Liver (tissue), 9 donors: ENCODE results near the gene CATSPERZ. TPM values are rescaled to one million over a fixed set of nuclear protein-coding genes. Genes with fewer than 3 reads are reported as not detected.

ENCODE experiments used
- DNase-seq: peaks from one replicate; pipeline ENCODE4 v3.0.0-alpha.2; 2017; ENCODE audit warnings: low spot score
- H3K27ac ChIP-seq, 2 donors: one replicate each; pipeline ENCODE4 v1.7.0; 2013; ENCODE audit warnings: inconsistent platforms in 2 of 2, low read length in 2 of 2, control low read depth in 1 of 2, low read depth in 1 of 2, mild to moderate bottlenecking in 1 of 2
- H3K27me3 ChIP-seq, 4 donors: one replicate each; pipeline versions ENCODE4 v1.6.1 to v1.7.0; 2013; ENCODE audit warnings: low read length in 3 of 4, inconsistent platforms in 1 of 4, mild to moderate bottlenecking in 1 of 4, moderate library complexity in 1 of 4; ENCODE audit not compliant: control insufficient read depth in 4 of 4, insufficient read depth in 4 of 4
- H3K36me3 ChIP-seq, 4 donors: one replicate each; pipeline versions ENCODE4 v1.6.1 to v1.7.0; 2013; ENCODE audit warnings: low read length in 3 of 4, mild to moderate bottlenecking in 3 of 4, low read depth in 1 of 4, moderate library complexity in 1 of 4; ENCODE audit not compliant: control insufficient read depth in 4 of 4, insufficient read depth in 3 of 4
- H3K4me1 ChIP-seq, 4 donors: one replicate each; pipeline versions ENCODE4 v1.6.1 to v1.7.0; 2013; ENCODE audit warnings: low read length in 3 of 4, mild to moderate bottlenecking in 3 of 4, moderate library complexity in 1 of 4; ENCODE audit not compliant: control insufficient read depth in 4 of 4, insufficient read depth in 4 of 4
- H3K4me3 ChIP-seq, 3 donors: one replicate each; pipeline versions ENCODE4 v1.6.1 to v1.7.0; 2013; ENCODE audit warnings: low read length in 3 of 3, control low read depth in 1 of 3, low read depth in 1 of 3, mild to moderate bottlenecking in 1 of 3
- H3K9ac ChIP-seq, 2 donors: one replicate each; pipeline ENCODE4 v1.7.0; 2013; ENCODE audit warnings: low read length in 2 of 2, mild to moderate bottlenecking in 2 of 2, moderate library complexity in 2 of 2, control low read depth in 1 of 2, low read depth in 1 of 2
- H3K9me3 ChIP-seq, 4 donors: one replicate each; pipeline versions ENCODE4 v1.6.1 to v1.7.0; 2013; ENCODE audit warnings: low read length in 3 of 4; ENCODE audit not compliant: control insufficient read depth in 4 of 4
- ATF3 ChIP-seq: IDR thresholded peaks from 2 replicates; pipeline ENCODE4 v1.6.1; 2016; ENCODE audit warnings: antibody characterized with exemption
- CTCF ChIP-seq: fragments of 150-350 bp; IDR thresholded peaks from 2 replicates; pipeline ENCODE4 v1.5.1; 2017; ENCODE audit warnings: improper control_type of control experiment, low read depth, low read length; ENCODE audit not compliant: missing input control
- EGR1 ChIP-seq, 2 donors: IDR thresholded peaks; 2 replicates each; pipeline ENCODE4 v1.6.1; 2016 to 2018; ENCODE audit warnings: antibody characterized with exemption in 2 of 2, low read depth in 2 of 2
- FOXA1 ChIP-seq: IDR thresholded peaks from 2 replicates; pipeline ENCODE4 v1.6.1; 2016; ENCODE audit warnings: antibody characterized with exemption
- GABPA ChIP-seq, 2 donors: IDR thresholded peaks in 1 of 2; conservative IDR thresholded peaks in 1 of 2; 2 replicates each; pipeline ENCODE4 v1.6.1; 2016; ENCODE audit warnings: antibody characterized with exemption in 2 of 2, mild to moderate bottlenecking in 1 of 2, moderate library complexity in 1 of 2
- HNF4A ChIP-seq, 2 donors: conservative IDR thresholded peaks; 2 replicates each; pipeline ENCODE4 v1.6.1; 2016; ENCODE audit warnings: antibody characterized with exemption in 2 of 2, mild to moderate bottlenecking in 2 of 2
- HNF4G ChIP-seq: IDR thresholded peaks from 2 replicates; pipeline ENCODE4 v1.6.1; 2016; ENCODE audit warnings: antibody characterized with exemption
- JUND ChIP-seq, 2 donors: IDR thresholded peaks; 2 replicates each; pipeline ENCODE4 v1.6.1; 2016; ENCODE audit warnings: antibody characterized with exemption in 2 of 2
- MAX ChIP-seq: IDR thresholded peaks from 2 replicates; pipeline ENCODE4 v1.6.1; 2016; ENCODE audit warnings: antibody characterized with exemption
- RAD21 ChIP-seq, 2 donors: IDR thresholded peaks; 2 replicates each; pipeline ENCODE4 v1.6.1; 2016; ENCODE audit warnings: antibody characterized with exemption in 2 of 2, mild to moderate bottlenecking in 2 of 2
- REST ChIP-seq: IDR thresholded peaks from 2 replicates; pipeline ENCODE4 v1.6.1; 2016; ENCODE audit warnings: antibody characterized with exemption, mild to moderate bottlenecking
- RXRA ChIP-seq, 2 donors: IDR thresholded peaks; 2 replicates each; pipeline ENCODE4 v1.6.1; 2017 to 2018; ENCODE audit warnings: antibody characterized with exemption in 2 of 2, mild to moderate bottlenecking in 1 of 2
- SP1 ChIP-seq: IDR thresholded peaks from 2 replicates; pipeline ENCODE4 v1.6.1; 2018; ENCODE audit warnings: antibody characterized with exemption, mild to moderate bottlenecking
- TAF1 ChIP-seq: conservative IDR thresholded peaks from 2 replicates; pipeline ENCODE4 v1.6.1; 2016; ENCODE audit warnings: antibody characterized with exemption, mild to moderate bottlenecking
- ZBTB33 ChIP-seq: IDR thresholded peaks from 2 replicates; pipeline ENCODE4 v1.6.1; 2016; ENCODE audit warnings: antibody characterized with exemption
- WGBS: extraction: QIAGEN DNeasy Blood & Tissue Kit; methylation state at CpG from one replicate; pipeline ENCODE4 v1.1.7; 2013; 5-methylcytosine and 5-hydroxymethylcytosine counted together
- polyA plus RNA-seq, 2 donors: library from polyadenylated mRNA; stranded (reverse) in 1 of 2; unstranded in 1 of 2; fragments of 200-250 nt in 1 of 2; fragments of >200 nt in 1 of 2; fragmentation: Nextera tagmentation in 1 of 2; extraction: Ambion mirVana in 1 of 2; gene quantifications; one replicate each; pipeline versions ENCODE4 v1.2.1 to v1.2.3, GENCODE V29; 2013 to 2015
- total RNA-seq, 2 donors: library from RNA; depleted of rRNA; stranded (reverse); fragments of >200 nt; gene quantifications; one replicate each; pipeline ENCODE4 v1.2.3, GENCODE V29; 2014
- donor health status: healthy.
- donor health status: healthy.
- donor health status: healthy.
- donor health status: healthy.
- donor health status: healthy.

Gene CATSPERZ
- total RNA-seq (under 1 TPM in 1 of 2 donors, not detected in 1; 0.42 TPM), polyA plus RNA-seq (not detected)

GRCh38 chr11:64299847-64300648 is at the start of gene CATSPERZ:
CATSPERZ (plus strand) TSS chr11:64300358; CDS start chr11:64300411, 53 bp downstream.
- H3K4me1 ChIP-seq, result peaks cover 12 to 33% (median 25%) of the 10 kb centered on the region in 4 donors
- peak within 1 kb of the TSS in 1 of 3 donors; percentile 40 for H3K4me3 ChIP-seq
- peaks cover 0 to 19% (median 9%) of the 10 kb centered on the region in 4 donors for H3K27me3 ChIP-seq
- no peak for DNase-seq
- 5% methylated on average over 54 of the region's 54 CpGs for WGBS
- H3K36me3 ChIP-seq, result no peaks in the 10 kb centered on the region
- no peaks in the 10 kb centered on the region for H3K9me3 ChIP-seq
- TF ChIP-seq RXRA (IDR thresholded peaks at IDR 0.05) (no peak), MAX (no peak), JUND (IDR thresholded peaks at IDR 0.05) (no peak), SP1 (no peak), FOXA1 (no peak), HNF4A (conservative IDR thresholded peaks at IDR 0.05) (no peak), RAD21 (IDR thresholded peaks at IDR 0.05) (no peak), HNF4G (no peak), GABPA (IDR thresholded peaks at IDR 0.05 in 1 of 2, conservative IDR thresholded peaks at IDR 0.05 in 1 of 2) (no peak), TAF1 (no peak), ZBTB33 (no peak), ATF3 (no peak), CTCF (no peak), REST (no peak), EGR1 (IDR thresholded peaks at IDR 0.05; ENCODE audit: low read depth in 2 of 2) (no peak)
- no peak within 1 kb of the TSS for H3K27ac ChIP-seq
- H3K9ac ChIP-seq, result peak within 1 kb of the TSS in 1 of 2 donors; percentile 26
